ENCODE measurements around the gene SEMA5A.
"Not testable (repeated sequence)": the region's sequence is repeated elsewhere in the genome, so short reads cannot be mapped to it uniquely, and the experiment has no call there.

SEMA5A gene

GRCh38 chr5:9401786-9402472, 143.9 kb downstream of the SEMA5A start:
- no peak for DNase-seq

- not testable (repeated sequence) for DNase-seq
These were observed 146.1 kb downstream of the SEMA5A start for GRCh38 chr5:9399783-9400182.

GRCh38 chr5:9399094-9399493, 146.8 kb downstream of the SEMA5A start:
- no peak for DNase-seq

- no peak for DNase-seq
These were observed 147.6 kb downstream of the SEMA5A start for GRCh38 chr5:9398227-9398626.

GRCh38 chr5:9396285-9396770, 149.5 kb downstream of the SEMA5A start:
- DNase-seq = no peak

GRCh38 chr5:9395706-9396105, 150.2 kb downstream of the SEMA5A start:
- DNase-seq = no peak

GRCh38 chr5:9394221-9394620, 151.7 kb downstream of the SEMA5A start:
- no peak for DNase-seq

- no peak for DNase-seq
These were observed 153.2 kb downstream of the SEMA5A start for GRCh38 chr5:9392625-9393024.

GRCh38 chr5:9391080-9391479, 154.8 kb downstream of the SEMA5A start:
- DNase-seq = no peak

- DNase-seq = no peak
These were observed 155.8 kb downstream of the SEMA5A start for GRCh38 chr5:9390113-9390512.

- DNase-seq = no peak
These were observed 156.8 kb downstream of the SEMA5A start for GRCh38 chr5:9388941-9389674.

- no peak for DNase-seq
These were observed 158.0 kb downstream of the SEMA5A start for GRCh38 chr5:9387879-9388278.

- DNase-seq = no peak
These were observed 158.9 kb downstream of the SEMA5A start for GRCh38 chr5:9386945-9387344.

GRCh38 chr5:9382522-9382921, 163.4 kb downstream of the SEMA5A start:
- DNase-seq = no peak

GRCh38 chr5:9381464-9381863, 164.4 kb downstream of the SEMA5A start:
- no peak for DNase-seq

- DNase-seq = no peak
These were observed 165.8 kb downstream of the SEMA5A start for GRCh38 chr5:9380109-9380508.

GRCh38 chr5:9376363-9377117, 169.3 kb downstream of the SEMA5A start:
- no peak for DNase-seq

- no peak for DNase-seq
These were observed 170.1 kb downstream of the SEMA5A start for GRCh38 chr5:9375756-9376155.

- no peak for DNase-seq
These were observed 171.8 kb downstream of the SEMA5A start for GRCh38 chr5:9374025-9374424.

- no peak for DNase-seq
These were observed 172.3 kb downstream of the SEMA5A start for GRCh38 chr5:9373571-9373970.

- DNase-seq = no peak
These were observed 175.6 kb downstream of the SEMA5A start for GRCh38 chr5:9370256-9370655.

GRCh38 chr5:9365512-9365911, 180.4 kb downstream of the SEMA5A start:
- DNase-seq = no peak

Data from amygdala (tissue), 56 donors.